Adrenal gland (tissue), 5 donors: ENCODE results near the gene TUT4.

Source experiments
- CTCF ChIP-seq, 6 experiments: fragments of 450-650 bp in 4 of 6; fragments of 200-600 bp in 2 of 6; sonication (generic) in 1 of 6; IDR thresholded peaks; 1 replicate in 5 of 6; 2 replicates in 1 of 6; pipeline versions ENCODE4 v1.5.1 to v1.8.0; 2016 to 2021; ENCODE audit warnings: antibody characterized with exemption in 6 of 6, mild to moderate bottlenecking in 2 of 6, moderate library complexity in 1 of 6
- POLR2A ChIP-seq, 2 donors: fragments of 450-650 bp; IDR thresholded peaks; one replicate each; pipeline ENCODE4 v1.6.1; 2017; ENCODE audit warnings: antibody characterized with exemption in 2 of 2, mild to moderate bottlenecking in 2 of 2, moderate library complexity in 1 of 2
- donor health status: DM: no; HTN: no; CAD: no.

- TF ChIP-seq CTCF (IDR thresholded peaks at IDR 0.05), result no peak
- TF ChIP-seq POLR2A (IDR thresholded peaks at IDR 0.05), result no peak
Observed at GRCh38 chr1:52567943-52568342, 15.1 kb upstream of the TUT4 start.
